Esophagus muscularis mucosa (tissue), 4 donors: Measurements from ENCODE around the gene FSCN2. TPM values are rescaled to one million over a fixed set of nuclear protein-coding genes. Genes with fewer than 3 reads are reported as not detected.

Source experiments
- DNase-seq: peaks from one replicate; pipeline ENCODE4 v3.0.0-alpha.2; 2017; ENCODE audit errors: extremely low spot score
- H3K27ac ChIP-seq, 4 donors: fragments of 200-600 bp; sonication (generic); replicated peaks in 1 of 4; 1 replicate in 3 of 4; 2 replicates in 1 of 4; pipeline ENCODE4 v1.5.1; 2016 to 2019; ENCODE audit warnings: mild to moderate bottlenecking in 1 of 4
- H3K27me3 ChIP-seq, 4 donors: fragments of 200-600 bp; sonication (generic); one replicate each; pipeline versions ENCODE4 v1.5.1 to v1.6.0; 2016 to 2019
- H3K36me3 ChIP-seq, 4 donors: fragments of 200-600 bp; sonication (generic); one replicate each; pipeline ENCODE4 v1.5.1; 2016 to 2019
- H3K4me1 ChIP-seq, 4 donors: fragments of 200-600 bp; sonication (generic); one replicate each; pipeline ENCODE4 v1.5.1; 2016 to 2019
- H3K4me3 ChIP-seq, 4 donors: fragments of 200-600 bp; sonication (generic); 1 replicate in 2 of 4; 2 replicates in 2 of 4; pipeline ENCODE4 v1.5.1; 2016 to 2019; ENCODE audit warnings: mild to moderate bottlenecking in 4 of 4, moderate library complexity in 1 of 4
- H3K9me3 ChIP-seq, 4 donors: fragments of 200-600 bp; sonication (generic); 1 replicate in 3 of 4; 2 replicates in 1 of 4; pipeline ENCODE4 v1.5.1; 2016 to 2019
- EP300 ChIP-seq: sonication (generic); formaldehyde crosslinking; IDR thresholded peaks from one replicate; pipeline ENCODE4 v1.6.1; 2017; ENCODE audit warnings: antibody characterized with exemption
- POLR2A ChIP-seq: fragments of 450-650 bp; IDR thresholded peaks from one replicate; pipeline ENCODE4 v1.6.1; 2017; ENCODE audit warnings: antibody characterized with exemption, moderate library complexity, mild to moderate bottlenecking, low read depth
- POLR2AphosphoS5 ChIP-seq, 2 donors: sonication (generic); formaldehyde crosslinking; IDR thresholded peaks; one replicate each; pipeline ENCODE4 v1.6.1; 2017; ENCODE audit warnings: antibody characterized with exemption in 2 of 2
- WGBS: methylation state at CpG from one replicate; pipeline ENCODE4 v1.1.5; 2018; 5-methylcytosine and 5-hydroxymethylcytosine counted together
- intact Hi-C: fragments of 100-400 bp; cut with DNase I; formaldehyde crosslinking; loops from one replicate; pipeline ENCODE4 v1.15.1; 2023
- total RNA-seq, 4 donors: library from RNA; depleted of rRNA; stranded (reverse); fragments of >200 nt; gene quantifications; one replicate each; pipeline versions ENCODE4 v1.1.0 to v1.2.1, GENCODE V29; 2016
- TF ChIP-seq, protein P1 (sequence below), 3 experiments: fragments of 200-600 bp in 2 of 3; fragments of 450-650 bp in 1 of 3; sonication (generic) in 2 of 3; IDR thresholded peaks; one replicate each; pipeline ENCODE4 v1.5.1; 2017 to 2019; ENCODE audit warnings: antibody characterized with exemption in 3 of 3, mild to moderate bottlenecking in 2 of 3, moderate library complexity in 1 of 3

Gene FSCN2
- total RNA-seq, 4 donors from 2014 or later = 1.2 to 2.4 (median 1.7) TPM

- peaks cover 41 to 60% (median 60%) of the 10 kb centered on the region in 4 donors for H3K36me3 ChIP-seq
- TF ChIP-seq POLR2A (no peak), POLR2AphosphoS5 (IDR thresholded peaks at IDR 0.05) (no peak), EP300 (no peak)
- TF ChIP-seq, protein P1, sequence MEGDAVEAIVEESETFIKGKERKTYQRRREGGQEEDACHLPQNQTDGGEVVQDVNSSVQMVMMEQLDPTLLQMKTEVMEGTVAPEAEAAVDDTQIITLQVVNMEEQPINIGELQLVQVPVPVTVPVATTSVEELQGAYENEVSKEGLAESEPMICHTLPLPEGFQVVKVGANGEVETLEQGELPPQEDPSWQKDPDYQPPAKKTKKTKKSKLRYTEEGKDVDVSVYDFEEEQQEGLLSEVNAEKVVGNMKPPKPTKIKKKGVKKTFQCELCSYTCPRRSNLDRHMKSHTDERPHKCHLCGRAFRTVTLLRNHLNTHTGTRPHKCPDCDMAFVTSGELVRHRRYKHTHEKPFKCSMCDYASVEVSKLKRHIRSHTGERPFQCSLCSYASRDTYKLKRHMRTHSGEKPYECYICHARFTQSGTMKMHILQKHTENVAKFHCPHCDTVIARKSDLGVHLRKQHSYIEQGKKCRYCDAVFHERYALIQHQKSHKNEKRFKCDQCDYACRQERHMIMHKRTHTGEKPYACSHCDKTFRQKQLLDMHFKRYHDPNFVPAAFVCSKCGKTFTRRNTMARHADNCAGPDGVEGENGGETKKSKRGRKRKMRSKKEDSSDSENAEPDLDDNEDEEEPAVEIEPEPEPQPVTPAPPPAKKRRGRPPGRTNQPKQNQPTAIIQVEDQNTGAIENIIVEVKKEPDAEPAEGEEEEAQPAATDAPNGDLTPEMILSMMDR (IDR thresholded peaks at IDR 0.05) = no peak
- no peaks in the 10 kb centered on the region for H3K27me3 ChIP-seq
- WGBS = 95% methylated on average over 8 of the region's 8 CpGs
- DNase-seq = no peak
- H3K27ac ChIP-seq = no peak overlapping the region
- intact Hi-C loops = loop anchor here (5.0 kb wide), 1 partner anchor 33 kb away; no protein-coding TSS in a partner anchor
- H3K4me1 ChIP-seq = peaks cover 23 to 40% (median 31%) of the 10 kb centered on the region in 4 donors
- H3K4me3 ChIP-seq = no peak overlapping the region
- H3K9me3 ChIP-seq = no peaks in the 10 kb centered on the region
Measured at GRCh38 chr17:81549826-81550225, 21.6 kb downstream of the FSCN2 start.

GRCh38 chr17:81550285-81550684, 22.1 kb downstream of the FSCN2 start:
- Histone ChIP-seq H3K36me3 (peaks cover 39 to 56% (median 55%) of the 10 kb centered on the region in 4 donors), H3K27me3 (no peaks in the 10 kb centered on the region), H3K27ac (no peak overlapping the region), H3K9me3 (no peaks in the 10 kb centered on the region), H3K4me1 (peaks cover 23 to 40% (median 31%) of the 10 kb centered on the region in 4 donors), H3K4me3 (no peak overlapping the region)
- WGBS = 98% methylated on average over 11 of the region's 15 CpGs
- DNase-seq = no peak
- no peak for TF ChIP-seq EP300
- no peak for TF ChIP-seq POLR2A
- intact Hi-C loops = loop anchor here (5.0 kb wide), 1 partner anchor 33 kb away; no protein-coding TSS in a partner anchor

DNA sequence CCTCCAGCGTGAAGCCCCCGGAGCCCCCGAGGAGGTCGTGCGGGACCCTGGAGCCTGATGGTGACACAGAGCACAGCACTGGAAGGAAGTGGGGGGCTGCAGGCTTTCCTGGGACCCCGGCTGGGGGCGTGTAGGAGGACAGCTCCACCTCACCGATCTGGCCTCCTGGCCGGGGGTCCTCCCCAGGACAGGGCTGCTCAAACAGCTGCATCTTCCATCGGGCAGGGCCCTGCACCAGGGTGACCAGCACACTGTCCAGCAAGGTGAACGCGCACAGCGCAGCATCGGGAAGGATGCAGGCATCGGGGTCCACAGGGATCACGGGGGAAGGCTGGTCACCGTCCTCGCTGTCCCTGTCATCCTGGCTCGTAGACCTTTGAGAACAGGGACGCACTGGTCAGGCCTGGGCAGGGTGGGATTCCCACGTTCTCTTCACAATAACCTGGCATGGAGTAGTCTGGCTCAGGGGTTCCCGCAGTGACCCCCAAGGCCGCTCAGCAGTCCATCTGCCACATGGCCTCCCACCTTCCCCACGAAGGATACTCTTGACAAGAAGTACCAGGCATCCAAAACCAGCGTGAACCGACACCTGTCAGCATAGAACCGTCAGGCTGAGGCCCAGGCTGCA, 22.8 kb downstream of the FSCN2 start:
- DNase-seq = no peak
- intact Hi-C loops = loop anchor here (5.0 kb wide), 1 partner anchor 34 kb away; no protein-coding TSS in a partner anchor
- WGBS = 89% methylated on average over 21 of the region's 27 CpGs
- H3K9me3 ChIP-seq = no peaks in the 10 kb centered on the region
- peaks cover 32 to 51% (median 49%) of the 10 kb centered on the region in 4 donors for H3K36me3 ChIP-seq
- H3K4me1 ChIP-seq = peaks cover 23 to 40% (median 31%) of the 10 kb centered on the region in 4 donors
- H3K27me3 ChIP-seq = no peaks in the 10 kb centered on the region
- H3K27ac ChIP-seq = peak overlapping the region in 2 of 4 donors; percentile 82 to 88
- TF ChIP-seq POLR2A (no peak), EP300 (no peak)
- H3K4me3 ChIP-seq = peak overlapping the region; percentile 70 to 92 (median 80)

DNA sequence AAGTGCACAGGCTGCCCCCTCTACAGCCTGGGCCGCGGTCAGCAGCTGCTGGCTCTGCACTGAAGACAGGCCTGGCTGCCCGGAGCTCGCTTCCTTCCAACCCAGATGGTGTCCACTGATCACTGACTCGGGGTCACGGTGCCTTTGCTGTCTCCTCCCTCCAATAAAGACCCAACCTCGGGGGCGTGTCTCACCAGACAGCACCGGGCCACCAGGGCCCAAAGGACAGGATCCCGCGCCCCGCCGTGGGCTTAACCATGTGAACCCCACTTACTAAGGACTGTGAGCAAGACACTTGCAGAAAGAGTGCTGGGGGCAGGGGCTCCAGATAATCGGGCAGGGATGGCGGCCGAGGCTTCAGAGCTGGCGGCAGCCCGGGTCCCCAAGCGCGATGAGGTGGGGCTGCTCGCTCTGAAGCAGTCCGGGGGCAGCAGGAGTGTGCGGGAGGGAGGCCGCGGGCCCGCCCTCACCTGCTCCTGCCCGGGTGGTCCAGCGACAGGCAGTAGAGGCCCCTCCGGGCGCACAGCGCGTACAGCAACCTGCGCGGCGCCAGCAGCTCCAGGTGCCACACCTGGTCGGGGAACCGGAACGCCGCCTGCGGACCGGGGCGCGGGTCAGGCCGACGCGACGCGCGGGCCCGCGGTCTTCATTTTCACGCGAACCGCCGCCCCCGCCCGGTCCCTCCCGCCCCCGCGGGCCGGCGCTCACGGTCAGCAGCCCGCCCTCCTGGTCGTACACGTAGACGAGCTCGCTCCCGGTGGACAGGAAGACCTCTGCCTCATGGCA, 23.5 kb downstream of the FSCN2 start:
- intact Hi-C loops = loop anchor here (5.0 kb wide), 1 partner anchor 34 kb away; no protein-coding TSS in a partner anchor
- no peak for DNase-seq
- TF ChIP-seq, protein P1 (IDR thresholded peaks at IDR 0.05) = peak in 1 of 3 experiments; percentile 2
- TF ChIP-seq POLR2A = no peak
- Histone ChIP-seq H3K27ac (peak overlapping the region; percentile 72 to 88 (median 82)), H3K36me3 (peaks cover 30 to 51% (median 47%) of the 10 kb centered on the region in 4 donors), H3K9me3 (no peaks in the 10 kb centered on the region), H3K27me3 (no peaks in the 10 kb centered on the region), H3K4me3 (peak overlapping the region; percentile 70 to 92 (median 80)), H3K4me1 (peaks cover 24 to 40% (median 33%) of the 10 kb centered on the region in 4 donors)
- 2% methylated on average over 9 of the region's 69 CpGs for WGBS

- intact Hi-C loops = loop anchor here (5.0 kb wide), 1 partner anchor 35 kb away; no protein-coding TSS in a partner anchor
- peaks cover 24 to 40% (median 35%) of the 10 kb centered on the region in 4 donors for H3K4me1 ChIP-seq
- DNase-seq = no peak
- peak; percentile 78 to 79 for TF ChIP-seq POLR2AphosphoS5 (IDR thresholded peaks at IDR 0.05)
- TF ChIP-seq, protein P1 (IDR thresholded peaks at IDR 0.05) = peak in 1 of 3 experiments; percentile 12
- no peak for TF ChIP-seq EP300
- TF ChIP-seq POLR2A = peak; percentile 42
- peak within 1 kb of the TSS; percentile 70 to 92 (median 80) for H3K4me3 ChIP-seq
- peak within 1 kb of the TSS; percentile 72 to 88 (median 82) for H3K27ac ChIP-seq
- H3K27me3 ChIP-seq = no peaks in the 10 kb centered on the region
- H3K9me3 ChIP-seq = no peaks in the 10 kb centered on the region
- peaks cover 27 to 51% (median 46%) of the 10 kb centered on the region in 4 donors for H3K36me3 ChIP-seq
- 20% methylated on average over 1 of the region's 85 CpGs for WGBS
Measured at GRCh38 chr17:81552244-81553017, 24.3 kb downstream of the FSCN2 start, which contains the start of gene FAAP100. Gene FAAP100, minus strand, starts transcription at chr17:81552353. Its CDS starts 23 bp downstream, at chr17:81552330.
